ENCODE data around the gene CIITA. TPM values are rescaled to one million over a fixed set of nuclear protein-coding genes. Genes with fewer than 3 reads are reported as not detected.
A peak's percentile ranks its signal among the peaks of the same experiment; 100 is the strongest.

The CIITA gene
- total RNA-seq, 2 donors from 2014 or later: 11.7 to 16.0 TPM

DNA sequence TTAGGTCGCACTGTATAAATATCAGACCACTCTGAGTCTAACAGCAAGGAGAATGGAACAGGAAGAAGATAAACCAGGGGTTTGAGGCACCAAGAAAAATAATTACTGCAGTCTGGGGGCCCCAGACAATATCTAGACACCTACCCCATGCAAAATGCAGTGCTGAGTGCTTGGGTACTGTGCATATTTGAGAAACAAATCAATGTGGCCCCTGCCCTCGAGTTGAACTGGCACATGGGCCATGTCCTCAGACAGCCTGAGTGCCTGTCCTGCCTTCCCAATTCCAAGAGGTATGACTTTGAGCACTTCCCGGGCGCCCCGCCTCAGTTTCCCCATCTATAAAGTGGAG is 6.2 kb upstream of the CIITA start:
- TF ChIP-seq, protein P1, sequence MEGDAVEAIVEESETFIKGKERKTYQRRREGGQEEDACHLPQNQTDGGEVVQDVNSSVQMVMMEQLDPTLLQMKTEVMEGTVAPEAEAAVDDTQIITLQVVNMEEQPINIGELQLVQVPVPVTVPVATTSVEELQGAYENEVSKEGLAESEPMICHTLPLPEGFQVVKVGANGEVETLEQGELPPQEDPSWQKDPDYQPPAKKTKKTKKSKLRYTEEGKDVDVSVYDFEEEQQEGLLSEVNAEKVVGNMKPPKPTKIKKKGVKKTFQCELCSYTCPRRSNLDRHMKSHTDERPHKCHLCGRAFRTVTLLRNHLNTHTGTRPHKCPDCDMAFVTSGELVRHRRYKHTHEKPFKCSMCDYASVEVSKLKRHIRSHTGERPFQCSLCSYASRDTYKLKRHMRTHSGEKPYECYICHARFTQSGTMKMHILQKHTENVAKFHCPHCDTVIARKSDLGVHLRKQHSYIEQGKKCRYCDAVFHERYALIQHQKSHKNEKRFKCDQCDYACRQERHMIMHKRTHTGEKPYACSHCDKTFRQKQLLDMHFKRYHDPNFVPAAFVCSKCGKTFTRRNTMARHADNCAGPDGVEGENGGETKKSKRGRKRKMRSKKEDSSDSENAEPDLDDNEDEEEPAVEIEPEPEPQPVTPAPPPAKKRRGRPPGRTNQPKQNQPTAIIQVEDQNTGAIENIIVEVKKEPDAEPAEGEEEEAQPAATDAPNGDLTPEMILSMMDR (IDR thresholded peaks at IDR 0.05): no peak
- TF ChIP-seq POLR2A (IDR thresholded peaks at IDR 0.05) (no peak), POLR2AphosphoS5 (IDR thresholded peaks at IDR 0.05) (no peak)
- Histone ChIP-seq H3K36me3 (no peaks in the 10 kb centered on the region), H3K4me3 (no peak overlapping the region), H3K4me1 (replicated peaks) (no peaks in the 10 kb centered on the region), H3K27me3 (replicated peaks; ENCODE audit: insufficient read depth) (no peaks in the 10 kb centered on the region), H3K9me3 (no peaks in the 10 kb centered on the region), H3K27ac (no peak overlapping the region)
- DNase-seq (ENCODE audit: low spot score): no peak
- WGBS: 91% methylated on average over 5 of the region's 5 CpGs
- intact Hi-C loops (cut with DNase I): no loop called here

DNA sequence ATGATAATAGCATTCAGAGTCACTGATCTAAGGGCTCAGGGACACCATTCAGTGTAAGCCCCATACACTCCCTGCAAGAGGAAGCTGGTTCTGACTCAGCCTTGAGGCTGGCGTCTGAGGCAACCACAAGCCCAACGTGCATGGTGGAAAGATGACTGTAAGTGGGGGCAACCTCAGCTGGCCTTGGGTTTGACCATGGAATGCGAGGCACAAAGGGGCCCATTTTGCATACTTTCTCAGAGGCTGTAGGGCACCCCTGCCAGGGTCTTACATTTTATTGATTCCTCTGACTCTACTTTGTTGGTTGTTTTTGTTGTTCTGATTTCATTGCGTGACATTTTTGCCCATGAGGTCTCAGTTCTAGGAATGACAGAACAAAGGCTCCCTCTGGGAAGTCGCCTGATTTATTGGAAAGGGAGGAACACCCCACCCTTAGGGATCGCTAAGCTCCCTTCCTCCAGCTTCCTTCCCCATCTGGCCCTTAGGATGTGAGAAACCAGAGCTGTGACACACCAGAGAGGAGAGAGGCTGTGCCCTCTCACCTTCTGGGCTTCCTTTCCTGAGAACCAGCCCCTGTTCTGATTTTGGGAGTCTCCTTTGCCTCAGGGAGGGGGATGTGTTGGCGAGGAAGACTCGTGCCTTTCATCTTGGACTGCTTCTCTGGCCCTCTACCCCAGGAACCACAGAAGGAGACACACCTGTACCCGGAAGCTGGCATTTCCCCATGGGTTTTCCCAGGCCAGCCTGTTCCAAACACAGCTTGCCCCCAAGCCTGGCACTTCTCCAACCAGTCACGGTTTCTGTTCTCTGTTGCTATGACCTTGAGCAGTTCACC is 5.6 kb upstream of the CIITA start:
- Histone ChIP-seq H3K9me3 (no peaks in the 10 kb centered on the region), H3K4me1 (replicated peaks) (no peaks in the 10 kb centered on the region), H3K27me3 (replicated peaks; ENCODE audit: insufficient read depth) (no peaks in the 10 kb centered on the region), H3K4me3 (no peak overlapping the region), H3K27ac (no peak overlapping the region), H3K36me3 (no peaks in the 10 kb centered on the region)
- TF ChIP-seq, protein P1 (IDR thresholded peaks at IDR 0.05): no peak
- TF ChIP-seq POLR2A (IDR thresholded peaks at IDR 0.05): no peak
- TF ChIP-seq POLR2AphosphoS5 (IDR thresholded peaks at IDR 0.05): no peak
- intact Hi-C loops (cut with DNase I): no loop called here
- peak; percentile 57 for DNase-seq (ENCODE audit: low spot score)
- WGBS: 31% methylated on average over 10 of the region's 10 CpGs

DNA sequence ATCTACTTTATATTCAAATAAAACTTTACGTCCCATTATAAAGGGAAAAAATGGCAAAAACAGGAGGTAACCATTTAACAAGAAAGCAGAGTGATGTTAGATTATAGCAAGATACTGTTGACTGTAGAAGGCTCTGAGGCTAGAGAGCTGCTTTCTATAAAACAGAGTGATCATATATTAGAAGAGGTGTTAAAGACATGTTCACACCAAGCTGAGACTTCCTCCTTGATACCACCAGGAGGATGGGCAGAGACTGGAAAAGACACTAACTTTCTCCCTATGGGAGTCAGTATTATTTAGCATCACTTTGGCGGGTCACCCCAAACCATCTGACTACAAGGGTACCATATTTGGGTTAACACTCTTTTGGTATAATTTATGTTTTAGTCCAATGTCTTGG is 687 bp upstream of the CIITA start:
- Histone ChIP-seq H3K36me3 (no peaks in the 10 kb centered on the region), H3K27ac (no peak overlapping the region), H3K9me3 (no peaks in the 10 kb centered on the region), H3K27me3 (replicated peaks; ENCODE audit: insufficient read depth) (no peaks in the 10 kb centered on the region), H3K4me3 (no peak overlapping the region), H3K4me1 (replicated peaks) (no peaks in the 10 kb centered on the region)
- 56% methylated on average over 2 of the region's 2 CpGs for WGBS
- no peak for TF ChIP-seq POLR2AphosphoS5 (IDR thresholded peaks at IDR 0.05)
- TF ChIP-seq, protein P1 (IDR thresholded peaks at IDR 0.05): no peak
- no peak for TF ChIP-seq POLR2A (IDR thresholded peaks at IDR 0.05)
- DNase-seq (ENCODE audit: low spot score): no peak
- intact Hi-C loops (cut with DNase I): loop anchor here (5.0 kb wide), 1 partner anchor 49 kb away; no protein-coding TSS in a partner anchor

DNA sequence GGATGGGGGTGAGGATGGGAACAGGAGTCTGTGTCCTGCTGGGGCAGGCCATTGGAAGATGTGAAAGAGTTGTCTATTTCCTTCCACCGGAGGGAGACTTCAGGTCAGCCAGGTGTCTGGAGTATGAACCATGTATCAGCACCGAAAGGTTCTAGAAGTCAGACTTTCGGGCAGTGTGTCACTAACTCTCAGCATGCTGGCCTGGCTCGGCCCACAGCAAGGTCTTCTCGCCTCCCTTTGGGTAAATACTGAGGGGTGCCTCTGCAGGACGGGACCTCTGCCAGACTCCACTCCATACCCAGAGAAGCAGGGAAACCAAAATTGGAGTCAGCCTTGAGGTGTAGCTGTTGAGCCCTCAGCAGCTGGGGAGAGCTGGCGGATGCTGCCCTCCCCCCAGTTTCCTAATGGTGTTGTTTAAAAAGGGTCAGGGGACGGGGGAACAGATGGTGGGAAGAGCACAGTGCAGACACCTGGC is 507 bp downstream of the CIITA start:
- Histone ChIP-seq H3K27me3 (replicated peaks; ENCODE audit: insufficient read depth) (no peaks in the 10 kb centered on the region), H3K4me1 (replicated peaks) (no peaks in the 10 kb centered on the region)
- intact Hi-C loops (cut with DNase I): loop anchor here (5.0 kb wide), 1 partner anchor 50 kb away; no protein-coding TSS in a partner anchor

More for the DNA sequence above, 507 bp downstream of the CIITA start:
- DNase-seq (ENCODE audit: low spot score): no peak
- Histone ChIP-seq H3K4me3 (no peak overlapping the region), H3K36me3 (no peaks in the 10 kb centered on the region), H3K9me3 (no peaks in the 10 kb centered on the region), H3K27ac (no peak overlapping the region)
- WGBS: 73% methylated on average over 8 of the region's 8 CpGs
- TF ChIP-seq, protein P1 (IDR thresholded peaks at IDR 0.05): no peak
- TF ChIP-seq POLR2A (IDR thresholded peaks at IDR 0.05) (no peak), POLR2AphosphoS5 (IDR thresholded peaks at IDR 0.05) (no peak)
